HTR-8/SVneo (cell line): ENCODE results near the gene SPOCK1.
"Not testable (repeated sequence)": the region's sequence is repeated elsewhere in the genome, so short reads cannot be mapped to it uniquely, and the experiment has no call there.

Experiments
- DNase-seq: peaks from one replicate; pipeline ENCODE4 v3.0.0; 2011; ENCODE audit warnings: low spot score, mixed read lengths; ENCODE audit not compliant: insufficient read length
- FAIRE-seq: peaks from 2 replicates; lab custom pipeline; 2011; peaks lifted over from hg19 to GRCh38; lab: Jason Lieb, UNC

Gene SPOCK1

GRCh38 chr5:136953346-136954069 lies 545.6 kb downstream of the SPOCK1 start:
- not testable (repeated sequence) for DNase-seq, FAIRE-seq

DNA sequence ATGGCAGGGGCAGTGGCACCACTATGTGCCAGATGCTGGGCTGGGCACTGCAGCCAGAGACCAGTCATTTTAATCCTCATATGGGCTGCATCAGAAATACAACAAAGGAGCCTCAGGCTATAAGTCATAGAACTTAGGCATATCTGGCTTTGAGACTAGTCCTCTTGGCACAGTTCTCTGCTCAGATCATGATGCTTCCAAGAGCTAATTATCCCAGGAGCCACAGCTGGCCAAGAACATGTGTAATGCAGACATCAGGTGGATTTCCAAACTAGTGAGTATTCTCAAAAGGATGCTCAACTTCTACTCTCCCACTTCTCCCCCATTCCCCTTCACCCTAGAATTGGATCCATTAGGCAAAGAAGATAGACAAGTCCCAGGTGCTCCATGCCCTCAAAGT lies 571.6 kb downstream of the SPOCK1 start:
- DNase-seq (no peak), FAIRE-seq (no peak)

GRCh38 chr5:136926073-136926472 lies 573.1 kb downstream of the SPOCK1 start:
- DNase-seq, result no peak
- no peak for FAIRE-seq
